ENCODE data around the gene DPM3. TPM values are rescaled to one million over a fixed set of nuclear protein-coding genes. Genes with fewer than 3 reads are reported as not detected.

Gene DPM3
- total and polyA plus RNA-seq, 2 donors (not counting 3 experiments of a cell fraction or from before 2014, with no cell fraction given) = 69.6 to 258 TPM

GRCh38 chr1:155170806-155171205 is 30.5 kb upstream of the DPM3 start:
- DNase-seq (ENCODE audit: low read depth, low spot score) (no peak), FAIRE-seq (no peak)
- H4K20me1 ChIP-seq (replicated peaks; ENCODE audit: control insufficient read depth, extremely low read depth, insufficient read depth, low read length) = no peaks in the 10 kb centered on the region
- H3K4me1 ChIP-seq (ENCODE audit: control insufficient read depth, extremely low read depth, insufficient read depth, low read length) = peaks cover 26% of the 10 kb centered on the region
- H3K9ac ChIP-seq (replicated peaks; ENCODE audit: extremely low read depth, insufficient read depth, low read length) = no peak overlapping the region
- intact Hi-C loops (cut with micrococcal nuclease) (no loop called here), dilution Hi-C loops (cut with MboI; ENCODE audit: extremely low pct_ligation_motif_present, low sequenced_read_pairs) (no loop called here)
- H2AFZ ChIP-seq (ENCODE audit: low read depth, low read length) = no peak overlapping the region
- peaks cover 3 to 9% of the 10 kb centered on the region in 2 experiments for H3K36me3 ChIP-seq (ENCODE audit: control insufficient read depth in 2 of 2, extremely low read depth in 1 of 2, insufficient read depth in 2 of 2, low read length in 2 of 2)
- BruUV-seq (replicated peaks) = no TSS peak
- ChIA-PET POLR2A (no interaction called here), CTCF (interaction anchor here (1.4 to 8.3 kb wide), 2 partner anchors 76 to 86 kb away, joined by 5 to 673 read pairs; no protein-coding TSS in a partner anchor)
- H3K27ac ChIP-seq (ENCODE audit: insufficient read depth, low read depth, low read length) = no peak overlapping the region
- TF ChIP-seq CTCF (IDR thresholded peaks at IDR 0.05; ENCODE audit: extremely low read depth in 1 of 2, insufficient read depth in 1 of 2, low read depth in 1 of 2, low read length in 2 of 2) (no peak), MAX (IDR thresholded peaks at IDR 0.05; ENCODE audit: insufficient read depth, insufficient read length) (no peak), POLR2A (IDR thresholded peaks at IDR 0.05; ENCODE audit: low read depth, low read length) (no peak), EZH2 (IDR thresholded peaks at IDR 0.05; ENCODE audit: borderline replicate concordance, low read depth, low read length, severe bottlenecking) (no peak), GATA2 (IDR thresholded peaks at IDR 0.05; ENCODE audit: insufficient read depth, insufficient read length, low read depth, low read length) (no peak), JUN (IDR thresholded peaks at IDR 0.05; ENCODE audit: borderline replicate concordance, insufficient read depth, insufficient read length, low read depth) (no peak), MYC (IDR thresholded peaks at IDR 0.05; ENCODE audit: low read depth, low read length) (no peak), POLR2AphosphoS5 (IDR thresholded peaks at IDR 0.05; ENCODE audit: insufficient read depth, low read depth, low read length) (no peak), FOS (IDR thresholded peaks at IDR 0.05; ENCODE audit: borderline replicate concordance, insufficient read depth, low read length) (no peak)
- H3K4me2 ChIP-seq (ENCODE audit: insufficient read depth, low read length) = no peak overlapping the region
- no peak overlapping the region for H3K4me3 ChIP-seq (replicated peaks in 1 of 3; ENCODE audit: insufficient read depth in 1 of 3, low read depth in 1 of 3, low read length in 3 of 3)
- no peaks in the 10 kb centered on the region for H3K9me3 ChIP-seq (replicated peaks; ENCODE audit: control insufficient read depth, insufficient read depth, low read length)
- H3K9me1 ChIP-seq (replicated peaks; ENCODE audit: control insufficient read depth, extremely low read depth, insufficient read depth, low read length) = no peaks in the 10 kb centered on the region
- peaks cover 16% of the 10 kb centered on the region for H3K79me2 ChIP-seq (ENCODE audit: control insufficient read depth, insufficient read depth, low read length)
- H3K27me3 ChIP-seq (ENCODE audit: control insufficient read depth in 2 of 2, insufficient read depth in 2 of 2, low read length in 2 of 2) = no peaks in the 10 kb centered on the region

All from endothelial cell of umbilical vein (primary cell).